Bone marrow (tissue), 2 donors: Measurements from ENCODE around the gene DCPS.
"Not testable (repeated sequence)": the region's sequence is repeated elsewhere in the genome, so short reads cannot be mapped to it uniquely, and the experiment has no call there.

Experiments used
- DNase-seq, 2 donors: peaks; one replicate each; lab custom pipeline; 2025; lab: John Stamatoyannopoulos, UW

DCPS gene

DNA sequence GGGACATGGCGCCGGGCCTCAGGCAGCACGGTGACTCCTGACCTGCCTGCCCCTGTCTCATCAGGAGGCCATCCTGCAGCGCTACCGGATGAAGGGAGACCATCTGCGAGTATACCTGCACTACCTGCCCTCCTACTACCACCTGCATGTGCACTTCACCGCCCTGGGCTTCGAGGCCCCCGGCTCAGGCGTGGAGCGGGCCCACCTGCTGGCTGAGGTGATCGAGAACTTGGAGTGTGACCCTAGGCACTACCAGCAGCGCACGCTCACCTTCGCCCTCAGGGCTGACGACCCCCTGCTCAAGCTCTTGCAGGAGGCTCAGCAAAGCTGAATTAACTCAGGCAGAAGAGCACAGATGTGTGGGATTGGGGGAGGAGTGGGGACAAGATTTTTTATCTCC lies 41.4 kb downstream of the DCPS start:
- DNase-seq, result no peak

DNA sequence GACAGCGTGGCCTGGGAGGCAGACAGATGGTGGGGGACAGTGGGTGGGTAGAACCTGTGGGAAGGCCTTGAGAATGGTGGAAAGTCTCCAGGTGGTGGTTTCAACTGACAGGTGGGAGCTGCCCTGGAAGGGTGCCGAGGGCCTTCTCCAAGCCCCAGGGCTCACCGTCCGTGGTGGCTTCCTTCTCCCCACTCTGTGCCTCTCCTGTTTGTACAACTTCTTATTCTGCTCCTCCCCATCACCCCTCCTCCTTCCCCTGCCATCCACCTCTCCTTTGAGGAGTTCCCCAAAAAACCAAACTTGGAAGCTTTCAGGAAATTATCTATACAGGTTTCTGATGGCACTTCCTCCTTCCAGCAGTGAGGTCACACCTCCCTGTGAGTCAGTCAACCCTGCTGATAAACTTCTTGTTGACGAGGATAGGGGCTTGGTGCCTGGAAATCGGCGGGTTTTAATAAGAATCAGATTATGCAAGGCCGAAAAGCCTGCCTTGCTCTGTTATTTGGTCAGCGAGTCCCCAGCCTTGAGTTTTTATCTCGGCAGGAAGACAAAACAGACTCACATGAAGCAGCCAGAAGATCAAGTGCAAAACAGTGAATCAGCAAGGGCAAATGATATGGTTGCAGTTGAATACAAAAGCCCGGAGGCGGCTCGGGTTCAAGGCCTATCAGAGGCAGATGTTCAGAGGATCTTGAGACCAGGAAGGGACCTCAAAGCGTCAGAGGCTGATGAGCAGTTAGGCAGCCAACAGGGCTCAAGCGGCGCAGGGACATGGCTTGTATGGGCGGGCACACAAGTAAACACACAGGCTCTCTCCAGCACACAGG lies 42.1 kb downstream of the DCPS start:
- peak in 1 of 2 donors; percentile 70 for DNase-seq

DNA sequence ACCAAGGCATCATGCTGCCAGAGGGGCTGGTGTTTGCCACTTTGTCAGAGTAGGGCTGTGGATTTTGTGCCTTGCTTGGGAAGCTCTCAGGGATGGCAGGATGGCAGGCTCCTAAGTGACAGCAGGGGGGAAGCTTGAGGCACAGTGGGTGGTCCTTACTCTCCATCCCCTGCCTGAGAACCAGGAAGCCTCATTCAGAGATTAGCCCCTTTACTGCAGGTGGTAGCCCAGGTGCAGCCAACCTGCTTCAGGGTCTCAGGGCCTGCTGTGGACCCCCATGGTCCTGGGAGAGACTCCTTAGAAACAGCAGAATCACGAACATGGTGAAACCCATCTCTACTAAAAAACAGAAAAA lies 42.7 kb downstream of the DCPS start:
- no peak for DNase-seq

- not testable (repeated sequence) for DNase-seq
Observed at GRCh38 chr11:126346946-126347345, 43.1 kb downstream of the DCPS start.

DNA sequence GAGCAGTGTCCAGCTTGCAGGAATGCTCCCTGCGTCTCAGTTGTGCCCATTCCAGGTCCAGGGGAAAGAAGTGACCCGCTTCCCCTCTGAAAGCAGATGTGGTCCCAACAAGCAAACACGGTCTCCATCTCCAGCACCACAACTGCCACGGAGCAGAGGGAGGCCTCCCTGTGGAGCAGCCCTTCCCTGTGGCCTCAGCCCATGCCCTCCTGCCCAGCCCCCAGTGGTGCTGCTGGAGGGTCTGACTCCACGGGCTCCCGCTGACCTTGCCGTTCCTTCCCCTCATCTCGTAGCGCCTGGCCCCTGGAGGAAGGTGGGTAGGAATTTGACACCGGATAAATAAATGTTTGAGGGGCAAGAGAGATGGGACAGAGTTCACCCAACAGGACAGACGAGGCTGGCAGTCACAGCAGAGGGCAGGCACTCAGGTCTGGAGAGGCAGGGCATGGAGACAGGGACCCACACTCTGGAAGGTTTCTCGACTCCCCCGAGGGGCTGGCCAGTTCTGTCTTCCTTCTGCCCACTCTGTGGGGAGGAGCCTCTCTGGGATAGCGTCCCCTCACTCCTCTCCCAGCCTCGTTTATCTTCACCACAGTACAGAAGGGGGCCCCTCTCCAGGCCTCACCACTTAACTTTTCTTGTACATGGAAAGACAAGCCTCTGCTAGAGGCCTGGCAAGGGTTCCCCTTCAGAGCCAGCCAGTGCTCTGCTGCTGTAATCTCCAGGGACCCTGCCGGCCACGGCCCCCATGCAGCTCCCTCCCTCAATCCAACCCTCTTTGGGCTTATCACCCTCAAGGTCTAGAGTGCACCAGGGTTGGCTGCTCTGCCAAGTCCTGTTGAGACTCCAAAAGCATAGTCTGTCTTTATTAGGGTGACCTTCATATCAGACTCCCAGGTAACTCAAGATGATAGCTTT lies 44.1 kb downstream of the DCPS start:
- DNase-seq, result no peak

- DNase-seq, result no peak
Observed at GRCh38 chr11:126348806-126349582, 45.1 kb downstream of the DCPS start.

DNA sequence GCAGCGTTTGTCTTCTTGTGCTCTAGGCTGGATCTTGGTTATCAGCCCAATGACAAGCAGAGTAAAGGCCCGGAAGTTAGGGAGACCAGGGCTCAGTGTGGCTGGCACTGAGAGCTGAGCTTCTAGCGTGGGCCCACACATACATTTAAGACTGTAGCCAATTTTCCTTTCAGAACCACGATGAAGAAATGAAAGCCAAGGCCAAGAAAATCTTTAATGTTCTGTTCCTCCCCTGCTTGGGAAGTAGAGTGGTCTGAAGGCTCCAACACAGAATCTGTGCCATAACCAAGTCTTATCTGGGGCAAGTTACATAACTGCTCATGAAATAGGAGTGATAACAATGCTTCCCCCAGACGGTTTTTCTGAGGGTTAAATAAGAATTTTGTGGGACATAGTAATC lies 47.0 kb downstream of the DCPS start:
- no peak for DNase-seq

DNA sequence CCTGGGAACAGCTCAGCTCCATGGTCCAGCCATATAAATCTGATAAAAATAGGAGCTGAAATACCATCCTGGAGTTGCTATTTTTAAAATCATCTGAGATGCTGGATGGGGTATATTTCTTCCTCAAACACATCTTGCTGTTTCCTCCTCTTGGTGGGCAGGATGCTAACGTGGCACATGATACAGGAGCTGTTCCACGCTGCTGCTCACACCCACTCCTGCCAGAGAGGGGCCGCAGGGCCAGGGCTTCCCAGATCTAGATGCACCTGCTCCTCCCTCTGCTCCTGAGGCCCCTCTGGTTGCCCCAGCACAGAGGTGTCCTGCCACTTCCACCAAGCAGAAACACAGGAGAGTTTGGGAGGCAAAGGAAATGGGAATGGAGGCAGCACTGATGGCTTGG lies 48.3 kb downstream of the DCPS start:
- DNase-seq, result no peak

- DNase-seq, result peak in 1 of 2 donors; percentile 59
Observed at GRCh38 chr11:126352934-126353801, 49.3 kb downstream of the DCPS start.

GRCh38 chr11:126354631-126355323 lies 50.9 kb downstream of the DCPS start:
- DNase-seq, result no peak

GRCh38 chr11:126355324-126355925 lies 51.6 kb downstream of the DCPS start, which contains the start of gene ST3GAL4:
ST3GAL4 (plus strand) TSS chr11:126355686; CDS start chr11:126406156, 50,470 bp downstream.
- peak; percentile 27 to 48 for DNase-seq

DNA sequence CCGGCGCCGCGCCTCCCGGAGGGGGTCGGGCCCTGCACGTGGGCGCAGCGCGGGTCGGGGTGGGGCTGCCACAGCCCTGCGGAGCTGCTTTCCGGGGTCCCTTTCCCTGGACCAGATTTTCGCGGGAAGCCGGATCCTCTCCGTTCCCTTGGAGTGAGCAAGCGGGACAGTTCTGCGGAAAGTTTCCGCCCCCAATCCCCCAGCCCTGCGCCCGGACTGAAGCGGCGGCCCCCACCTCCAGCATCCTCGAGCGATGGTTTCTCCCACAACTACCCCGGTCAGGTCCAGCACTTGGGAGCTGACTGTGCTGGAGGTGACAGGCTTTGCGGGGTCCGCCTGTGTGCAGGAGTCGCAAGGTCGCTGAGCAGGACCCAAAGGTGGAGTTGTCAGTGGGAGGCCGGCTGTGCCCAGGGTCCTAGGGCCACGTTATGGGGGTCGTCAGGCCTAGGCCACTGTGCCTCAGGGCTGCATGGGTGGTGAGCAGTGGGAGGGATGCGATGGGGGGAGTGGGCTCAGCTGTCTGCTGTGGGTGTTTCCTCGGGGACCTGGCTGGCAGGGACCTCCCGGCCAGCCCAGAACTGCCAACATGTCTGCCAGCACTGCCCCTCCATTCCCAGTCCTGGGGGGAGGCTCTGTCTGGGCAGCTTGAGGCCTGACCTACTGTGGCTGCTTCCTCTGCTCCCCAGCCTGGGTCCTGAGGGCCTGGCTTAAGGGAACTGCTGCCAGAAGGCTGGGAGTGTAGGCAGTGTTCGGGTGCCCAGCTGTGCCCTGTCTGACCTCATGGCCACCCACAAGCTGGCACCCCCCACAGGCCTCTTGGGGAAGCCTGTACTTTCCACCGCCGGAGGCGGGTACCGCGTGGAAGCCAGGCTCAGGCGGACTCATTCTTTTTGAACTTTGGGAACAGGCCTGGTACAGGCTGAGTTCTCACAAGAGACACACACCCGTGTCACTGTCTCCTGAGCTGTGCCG lies 52.4 kb downstream of the DCPS start:
- peak in 1 of 2 donors; percentile 62 for DNase-seq

- DNase-seq, result no peak
Observed at GRCh38 chr11:126357055-126357962, 53.4 kb downstream of the DCPS start.

DNA sequence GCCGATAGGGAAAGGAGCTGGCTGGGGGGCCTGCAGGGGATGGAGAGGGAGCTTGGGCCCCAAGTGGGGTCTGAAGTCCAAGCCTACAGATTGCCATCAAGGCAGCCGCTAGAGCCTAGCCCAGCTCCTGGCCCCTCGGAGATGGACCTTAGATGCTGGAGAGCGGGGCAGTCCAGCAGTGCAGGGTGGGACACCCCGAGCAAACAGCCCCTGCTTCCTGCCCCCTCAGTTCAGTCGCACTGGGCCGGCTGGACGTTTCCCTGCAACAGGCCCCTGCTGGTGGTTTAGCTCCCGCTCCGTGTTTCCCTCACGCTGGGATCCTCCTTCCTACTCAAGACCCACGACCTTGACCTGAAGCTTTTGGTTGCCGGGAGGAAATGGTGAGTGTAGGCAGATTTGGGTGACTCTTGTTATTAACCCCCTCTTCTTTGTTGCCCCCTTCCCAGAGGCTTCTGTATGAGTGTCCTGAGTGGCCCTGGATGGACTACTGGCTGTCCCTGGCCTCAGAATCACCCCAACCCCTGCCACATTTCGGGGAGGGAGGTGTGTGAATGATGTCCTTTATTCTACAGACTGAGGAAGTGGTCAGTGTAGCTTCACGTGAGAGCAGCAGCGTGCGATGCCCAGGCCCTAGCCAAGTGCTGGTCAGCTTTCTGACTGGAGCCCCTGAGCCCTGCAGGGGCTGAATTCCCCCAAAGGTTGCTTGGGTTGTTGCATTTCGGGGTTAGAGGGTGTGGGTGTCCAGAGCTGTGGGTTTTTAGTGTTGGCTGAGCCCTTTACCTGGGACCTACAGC lies 54.3 kb downstream of the DCPS start:
- no peak for DNase-seq

DNA sequence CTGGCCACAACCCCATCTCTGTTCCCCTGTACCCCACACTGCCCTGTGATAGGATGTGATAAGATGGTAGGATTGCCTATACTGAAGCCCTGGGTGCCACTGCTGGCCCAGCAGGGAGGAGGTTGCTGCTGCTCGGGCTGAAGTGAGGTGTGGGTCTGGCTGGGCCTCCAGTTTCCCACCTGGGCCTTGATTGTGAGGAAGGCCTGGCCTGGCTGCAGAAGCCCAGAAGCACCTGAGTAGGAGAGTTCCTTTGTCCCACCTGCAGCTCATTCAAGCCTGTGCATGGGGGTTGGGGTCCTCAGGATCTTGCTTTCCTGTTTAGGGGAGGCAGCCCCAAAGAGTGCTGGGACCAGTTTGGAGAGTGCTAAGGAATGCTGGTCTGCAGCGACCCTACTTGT lies 54.9 kb downstream of the DCPS start:
- DNase-seq, result no peak

- DNase-seq, result no peak
Observed at GRCh38 chr11:126359431-126360048, 55.7 kb downstream of the DCPS start.

- no peak for DNase-seq
Observed at GRCh38 chr11:126360049-126360446, 56.2 kb downstream of the DCPS start.
